GM19467 (cell line): ENCODE measurements around the gene FAM120A.

Experiments
- ATAC-seq: cut with Tn5 transposase; IDR thresholded peaks from one replicate; pipeline ENCODE4 v1.9.1; 2021; ENCODE audit warnings: mild to moderate bottlenecking, moderate library complexity; ENCODE audit not compliant: unreplicated experiment

The FAM120A gene

GRCh38 chr9:93440896-93441580, 10.4 kb upstream of the FAM120A start:
- no peak for ATAC-seq

GRCh38 chr9:93446073-93446472, 5.4 kb upstream of the FAM120A start:
- no peak for ATAC-seq

GRCh38 chr9:93447655-93448054, 3.8 kb upstream of the FAM120A start:
- no peak for ATAC-seq

- ATAC-seq, result no peak
Measured at GRCh38 chr9:93451849-93452709, 594 bp downstream of the FAM120A start.

- no peak for ATAC-seq
Measured at GRCh38 chr9:93452710-93453046, 1.2 kb downstream of the FAM120A start.

GRCh38 chr9:93453047-93453914, 1.8 kb downstream of the FAM120A start, which contains the start of gene FAM120AOS:
FAM120AOS (minus strand) TSS chr9:93453581; CDS start chr9:93452709, 872 bp downstream.
- peak; percentile 47 for ATAC-seq

- ATAC-seq, result no peak
Measured at GRCh38 chr9:93456022-93456421, 4.5 kb downstream of the FAM120A start.

GRCh38 chr9:93456504-93456903, 5.0 kb downstream of the FAM120A start:
- ATAC-seq, result no peak

GRCh38 chr9:93457006-93457405, 5.5 kb downstream of the FAM120A start:
- no peak for ATAC-seq

- ATAC-seq, result no peak
Measured at GRCh38 chr9:93458712-93459111, 7.2 kb downstream of the FAM120A start.

GRCh38 chr9:93459432-93459847, 8.0 kb downstream of the FAM120A start:
- ATAC-seq, result no peak

- ATAC-seq, result no peak
Measured at GRCh38 chr9:93460689-93461413, 9.4 kb downstream of the FAM120A start.

- no peak for ATAC-seq
Measured at GRCh38 chr9:93461414-93461743, 9.9 kb downstream of the FAM120A start.

- ATAC-seq, result no peak
Measured at GRCh38 chr9:93461821-93462220, 10.3 kb downstream of the FAM120A start.

- no peak for ATAC-seq
Measured at GRCh38 chr9:93463638-93464248, 12.3 kb downstream of the FAM120A start.

- no peak for ATAC-seq
Measured at GRCh38 chr9:93464395-93464794, 12.9 kb downstream of the FAM120A start.

- ATAC-seq, result no peak
Measured at GRCh38 chr9:93464876-93465275, 13.4 kb downstream of the FAM120A start.

- ATAC-seq, result no peak
Measured at GRCh38 chr9:93465855-93466254, 14.4 kb downstream of the FAM120A start.

- ATAC-seq, result no peak
Measured at GRCh38 chr9:93466416-93467061, 15.1 kb downstream of the FAM120A start.

GRCh38 chr9:93467062-93467416, 15.6 kb downstream of the FAM120A start:
- ATAC-seq, result no peak
